Right cardiac atrium (tissue), 5 donors: ENCODE data around the gene DHRS12. TPM values are rescaled to one million over a fixed set of nuclear protein-coding genes. Genes with fewer than 3 reads are reported as not detected.

Source experiments
- ATAC-seq, 2 donors: fragments of 200-7000 bp; cut with Tn5 transposase; one replicate each; pipeline versions ENCODE4 v1.8.0 to v1.9.1; 2020; ENCODE audit warnings: moderate library complexity in 2 of 2, mild to moderate bottlenecking in 1 of 2
- DNase-seq, 3 donors: peaks; one replicate each; pipeline ENCODE4 v3.0.0-alpha.2; 2020
- H3K27ac ChIP-seq: one replicate; pipeline ENCODE4 v1.5.1; 2013; ENCODE audit warnings: mild to moderate bottlenecking, low read length, control low read depth, moderate library complexity
- H3K27me3 ChIP-seq: one replicate; pipeline ENCODE4 v1.6.1; 2013; ENCODE audit not compliant: control insufficient read depth, insufficient read depth
- H3K4me1 ChIP-seq: one replicate; pipeline ENCODE4 v1.6.1; 2013; ENCODE audit warnings: low read length; ENCODE audit not compliant: control insufficient read depth, insufficient read depth
- H3K4me3 ChIP-seq: one replicate; pipeline ENCODE4 v1.5.1; 2013; ENCODE audit warnings: low read length, control low read depth
- H3K9me3 ChIP-seq: one replicate; pipeline ENCODE4 v1.6.1; 2013; ENCODE audit warnings: low read length; ENCODE audit not compliant: control insufficient read depth
- WGBS: extraction: QIAGEN DNeasy Blood & Tissue Kit; methylation state at CpG from one replicate; pipeline ENCODE4 v1.1.7; 2013; 5-methylcytosine and 5-hydroxymethylcytosine counted together
- intact Hi-C, 4 donors: fragments of 100-400 bp; cut with DNase I; formaldehyde crosslinking; loops; one replicate each; pipeline versions ENCODE4 v1.11.0 to v1.14.0; 2022 to 2023
- polyA plus RNA-seq: library from polyadenylated mRNA; stranded (reverse); fragments of 200-250 nt; gene quantifications from one replicate; pipeline ENCODE4 v1.2.3, GENCODE V29; 2013
- total RNA-seq, 4 donors: library from RNA; stranded (reverse); fragmentation: NEBNext Ultra II Directional; extraction: Animal tissue kit (Norgen Biotek cat#: 25700); gene quantifications; one replicate each; pipeline ENCODE4 v1.2.1, GENCODE V29; 2021
- donor health status: healthy with polysubstance abuse.
- donor health status: DM: no; HTN: yes; CAD: no.
- donor health status: DM: no; HTN: no; CAD: no.
- donor health status: DM: no; HTN: yes; CAD: no; lungs with severe emphysema.
- donor health status: DM: yes; HTN: yes; CAD: no.

The DHRS12 gene
- total and polyA plus RNA-seq, 5 donors: 11.1 to 16.5 (median 13.0) TPM

GRCh38 chr13:51721496-51721895, 82.5 kb downstream of the DHRS12 start:
- 49% methylated on average over 3 of the region's 3 CpGs for WGBS
- no peaks in the 10 kb centered on the region for H3K27me3 ChIP-seq
- peak overlapping the region; percentile 62 for H3K27ac ChIP-seq
- DNase-seq (peak in 2 of 3 donors; percentile 40 to 57), ATAC-seq (peak; percentile 75 to 88)
- peaks cover 4% of the 10 kb centered on the region for H3K4me1 ChIP-seq
- intact Hi-C loops: loop anchor here in 2 of 4 donors (5.0 to 10.0 kb wide), 2 partner anchors 127 to 269 kb away; partner anchors contain the start of gene INTS6 (in 1 of the 2)
- no peaks in the 10 kb centered on the region for H3K9me3 ChIP-seq
- H3K4me3 ChIP-seq: no peak overlapping the region

GRCh38 chr13:51719394-51719793, 84.6 kb downstream of the DHRS12 start:
- Histone ChIP-seq H3K9me3 (no peaks in the 10 kb centered on the region), H3K4me3 (no peak overlapping the region), H3K4me1 (peaks cover 4% of the 10 kb centered on the region), H3K27me3 (no peaks in the 10 kb centered on the region), H3K27ac (no peak overlapping the region)
- DNase-seq (no peak), ATAC-seq (no peak)
- WGBS: 93% methylated on average over 1 of the region's 1 CpG
- intact Hi-C loops: no loop called here

Other genes starting within 250 kb of the DHRS12 start
- 1 to 10 TPM; 4.9 to 7.9 (median 6.4) TPM for gene WDFY2, start 219.7 kb downstream of the DHRS12 start, total RNA-seq
- 2.6 TPM for gene WDFY2, start 219.7 kb downstream of the DHRS12 start, polyA plus RNA-seq
- 1 to 10 TPM; 2.7 to 8.2 (median 4.7) TPM for gene TMEM272, start 41.0 kb upstream of the DHRS12 start, total RNA-seq
- 3.4 TPM for gene TMEM272, start 41.0 kb upstream of the DHRS12 start, polyA plus RNA-seq
- gene CCDC70, start 57.8 kb upstream of the DHRS12 start, total RNA-seq: not detected
- gene CCDC70, start 57.8 kb upstream of the DHRS12 start, polyA plus RNA-seq: 0.07 TPM
- gene ATP7B, start 207.3 kb upstream of the DHRS12 start, total RNA-seq: 1 to 10 TPM; 4.7 to 6.4 (median 5.6) TPM
- gene ATP7B, start 207.3 kb upstream of the DHRS12 start, polyA plus RNA-seq: 2.4 TPM
- 10 to 100 TPM; 23.9 to 32.2 (median 26.5) TPM for gene ALG11, start 208.2 kb upstream of the DHRS12 start, total RNA-seq
- gene ALG11, start 208.2 kb upstream of the DHRS12 start, polyA plus RNA-seq: 4.3 TPM
- gene UTP14C, start 220.5 kb upstream of the DHRS12 start, total RNA-seq: 10 to 100 TPM; 13.9 to 17.3 (median 15.6) TPM
- 5.5 TPM for gene UTP14C, start 220.5 kb upstream of the DHRS12 start, polyA plus RNA-seq